GM21367 (cell line): ENCODE data around the gene ZNF575.

Source experiments
- ATAC-seq: cut with Tn5 transposase; IDR thresholded peaks from one replicate; pipeline ENCODE4 v1.9.1; 2021; ENCODE audit not compliant: unreplicated experiment

The ZNF575 gene

GRCh38 chr19:43532962-43533545 lies at the start of gene ZNF575:
Gene ZNF575, plus strand, starts transcription at chr19:43533188. Its CDS starts 1,235 bp downstream, at chr19:43534423.
- ATAC-seq, result no peak

- ATAC-seq, result no peak
Measured at GRCh38 chr19:43483281-43483680, 49.7 kb upstream of the ZNF575 start.

- no peak for ATAC-seq
Measured at GRCh38 chr19:43485951-43486350, 47.0 kb upstream of the ZNF575 start.

GRCh38 chr19:43486412-43486811 lies 46.6 kb upstream of the ZNF575 start:
- no peak for ATAC-seq

- no peak for ATAC-seq
Measured at GRCh38 chr19:43488179-43488578, 44.8 kb upstream of the ZNF575 start.

GRCh38 chr19:43489310-43489709 lies 43.7 kb upstream of the ZNF575 start:
- ATAC-seq, result no peak

- ATAC-seq, result no peak
Measured at GRCh38 chr19:43489979-43490599, 42.9 kb upstream of the ZNF575 start.

GRCh38 chr19:43490759-43491158 lies 42.2 kb upstream of the ZNF575 start:
- ATAC-seq, result no peak

- no peak for ATAC-seq
Measured at GRCh38 chr19:43495082-43495481, 37.9 kb upstream of the ZNF575 start.

- no peak for ATAC-seq
Measured at GRCh38 chr19:43496960-43497359, 36.0 kb upstream of the ZNF575 start.

GRCh38 chr19:43498233-43498842 lies 34.6 kb upstream of the ZNF575 start:
- ATAC-seq, result no peak

GRCh38 chr19:43499042-43499441 lies 33.9 kb upstream of the ZNF575 start:
- no peak for ATAC-seq

- ATAC-seq, result no peak
Measured at GRCh38 chr19:43501661-43502418, 31.1 kb upstream of the ZNF575 start.

GRCh38 chr19:43502419-43502976 lies 30.5 kb upstream of the ZNF575 start:
- no peak for ATAC-seq

GRCh38 chr19:43503501-43504425 lies 29.2 kb upstream of the ZNF575 start:
- ATAC-seq, result peak; percentile 79

GRCh38 chr19:43504426-43505185 lies 28.4 kb upstream of the ZNF575 start, which contains the start of gene PHLDB3:
Gene PHLDB3, minus strand, starts transcription at chr19:43504746. Its CDS starts 628 bp downstream, at chr19:43504118.
- no peak for ATAC-seq

- ATAC-seq, result no peak
Measured at GRCh38 chr19:43505186-43505456, 27.9 kb upstream of the ZNF575 start.

- ATAC-seq, result no peak
Measured at GRCh38 chr19:43505941-43506340, 27.0 kb upstream of the ZNF575 start.

- no peak for ATAC-seq
Measured at GRCh38 chr19:43506629-43507028, 26.4 kb upstream of the ZNF575 start.

- ATAC-seq, result no peak
Measured at GRCh38 chr19:43507880-43508279, 25.1 kb upstream of the ZNF575 start.
